Activated CD4-positive, alpha-beta T cell treated with anti-CD3 and anti-CD28 coated beads, Interleukin-2, amount 50 U/mL, for 1 hour (primary cell): ENCODE measurements around the gene KCNJ1.

ENCODE experiments used
- DNase-seq: peaks from one replicate; pipeline ENCODE4 v3.0.0-alpha.2; 2020

Gene KCNJ1

DNA sequence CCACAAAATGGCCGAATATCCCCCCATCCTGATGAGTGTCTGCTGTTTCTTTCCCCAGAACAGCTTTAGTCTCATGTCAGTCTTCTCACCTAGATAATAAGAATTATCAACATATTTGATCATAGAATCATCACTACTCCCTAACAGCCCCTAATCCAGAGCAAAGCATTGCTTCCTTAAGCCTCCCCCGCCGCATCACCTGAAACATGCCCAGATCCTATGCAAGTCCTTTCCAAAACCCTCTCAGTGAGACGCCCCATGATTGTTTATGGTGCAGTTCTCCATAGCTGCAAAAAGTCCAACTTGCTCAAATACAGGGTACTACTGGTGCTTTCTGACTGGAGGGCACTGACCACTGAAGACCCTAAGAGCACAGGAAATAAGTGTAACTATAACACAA lies 20.1 kb downstream of the KCNJ1 start:
- no peak for DNase-seq

GRCh38 chr11:128845334-128845780 lies 21.7 kb downstream of the KCNJ1 start:
- no peak for DNase-seq

DNA sequence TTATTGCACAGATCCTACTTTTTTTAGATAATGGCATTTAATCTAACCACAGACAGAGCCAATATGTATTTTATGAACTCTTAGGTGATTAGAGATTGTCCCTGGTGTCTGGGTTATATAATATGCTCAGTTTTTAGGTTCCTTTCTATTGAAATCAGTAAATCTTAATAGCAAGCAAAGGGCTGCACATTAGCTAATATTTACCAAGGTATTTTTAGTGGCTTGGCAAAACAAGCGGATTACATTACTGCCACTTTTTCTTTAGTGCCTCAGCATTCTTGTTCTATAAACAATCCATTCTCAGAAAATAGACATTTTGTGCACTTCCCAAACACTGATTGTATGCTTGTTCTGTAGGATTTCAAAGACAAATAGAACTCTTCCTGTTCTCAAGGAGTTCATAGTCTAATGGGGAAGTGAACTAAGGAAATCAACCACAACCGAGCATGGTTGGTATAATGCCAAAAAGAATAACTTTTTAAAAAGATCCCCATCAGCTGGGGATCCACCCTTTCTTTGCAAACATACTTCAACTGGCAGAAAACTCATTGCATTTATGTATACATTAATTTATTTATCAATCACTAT lies 23.8 kb downstream of the KCNJ1 start:
- no peak for DNase-seq

GRCh38 chr11:128841461-128842072 lies 25.5 kb downstream of the KCNJ1 start:
- no peak for DNase-seq

- DNase-seq, result no peak
These were observed 26.3 kb downstream of the KCNJ1 start for GRCh38 chr11:128840783-128841182.

DNA sequence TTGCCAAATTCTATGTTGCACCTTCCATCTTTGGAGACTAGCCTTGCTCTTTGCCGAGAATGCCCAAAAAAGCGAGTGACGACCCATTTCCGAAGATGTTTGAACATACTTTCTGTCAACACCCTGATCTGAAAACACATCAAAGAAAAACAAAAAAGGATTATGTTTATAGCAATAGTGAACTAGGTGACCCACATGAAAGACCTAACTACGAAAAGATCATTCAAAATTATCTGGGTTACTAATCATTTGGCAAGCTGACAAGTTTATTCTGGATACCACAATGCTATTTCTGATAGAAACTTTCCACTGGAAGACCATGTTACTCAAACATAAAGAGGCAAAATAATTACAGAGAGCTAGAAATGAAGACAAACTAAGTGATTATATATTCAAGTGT lies 27.0 kb downstream of the KCNJ1 start:
- peak; percentile 29 for DNase-seq

GRCh38 chr11:128839081-128839480 lies 28.0 kb downstream of the KCNJ1 start:
- DNase-seq, result no peak

DNA sequence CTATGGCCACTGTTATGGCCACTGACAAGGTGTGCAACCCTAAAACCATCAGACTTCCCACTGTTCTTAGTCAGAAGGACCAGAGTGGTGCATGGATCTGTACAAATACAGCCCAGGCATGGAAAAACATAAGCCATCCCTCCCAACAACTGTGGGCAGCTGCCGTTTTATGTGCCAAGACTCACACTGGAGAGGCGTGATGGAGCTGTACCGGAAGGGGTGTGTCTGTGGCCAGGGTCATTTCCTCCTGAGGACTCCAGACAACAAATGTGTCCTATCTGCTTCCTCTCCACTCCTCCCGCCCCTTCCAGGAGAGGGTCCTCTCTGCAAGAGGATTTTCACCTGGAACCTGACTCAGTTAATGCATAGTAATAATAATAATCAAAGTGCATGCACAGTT lies 29.5 kb downstream of the KCNJ1 start:
- DNase-seq, result no peak

GRCh38 chr11:128835741-128836430 lies 31.2 kb downstream of the KCNJ1 start:
- no peak for DNase-seq

GRCh38 chr11:128834157-128834556 lies 32.9 kb downstream of the KCNJ1 start:
- DNase-seq, result no peak

DNA sequence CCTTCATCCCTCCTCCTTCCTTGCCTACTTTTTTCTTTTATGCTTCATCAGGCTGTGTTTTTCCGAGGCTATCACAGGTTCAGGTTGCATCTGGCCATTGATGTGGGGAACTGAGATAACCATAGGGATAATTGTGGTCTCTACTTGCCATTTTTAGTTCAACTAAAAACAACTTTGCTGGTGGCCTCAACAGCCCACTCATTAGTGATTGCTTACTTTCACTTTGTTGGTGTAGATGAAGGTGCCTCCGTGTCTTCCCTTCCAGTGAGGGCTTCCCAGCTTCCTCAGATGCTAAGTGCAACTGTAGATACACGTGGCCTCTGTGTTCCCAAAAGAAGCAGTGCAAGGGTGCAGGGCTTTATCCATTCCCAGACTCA lies 35.0 kb downstream of the KCNJ1 start:
- DNase-seq, result no peak

DNA sequence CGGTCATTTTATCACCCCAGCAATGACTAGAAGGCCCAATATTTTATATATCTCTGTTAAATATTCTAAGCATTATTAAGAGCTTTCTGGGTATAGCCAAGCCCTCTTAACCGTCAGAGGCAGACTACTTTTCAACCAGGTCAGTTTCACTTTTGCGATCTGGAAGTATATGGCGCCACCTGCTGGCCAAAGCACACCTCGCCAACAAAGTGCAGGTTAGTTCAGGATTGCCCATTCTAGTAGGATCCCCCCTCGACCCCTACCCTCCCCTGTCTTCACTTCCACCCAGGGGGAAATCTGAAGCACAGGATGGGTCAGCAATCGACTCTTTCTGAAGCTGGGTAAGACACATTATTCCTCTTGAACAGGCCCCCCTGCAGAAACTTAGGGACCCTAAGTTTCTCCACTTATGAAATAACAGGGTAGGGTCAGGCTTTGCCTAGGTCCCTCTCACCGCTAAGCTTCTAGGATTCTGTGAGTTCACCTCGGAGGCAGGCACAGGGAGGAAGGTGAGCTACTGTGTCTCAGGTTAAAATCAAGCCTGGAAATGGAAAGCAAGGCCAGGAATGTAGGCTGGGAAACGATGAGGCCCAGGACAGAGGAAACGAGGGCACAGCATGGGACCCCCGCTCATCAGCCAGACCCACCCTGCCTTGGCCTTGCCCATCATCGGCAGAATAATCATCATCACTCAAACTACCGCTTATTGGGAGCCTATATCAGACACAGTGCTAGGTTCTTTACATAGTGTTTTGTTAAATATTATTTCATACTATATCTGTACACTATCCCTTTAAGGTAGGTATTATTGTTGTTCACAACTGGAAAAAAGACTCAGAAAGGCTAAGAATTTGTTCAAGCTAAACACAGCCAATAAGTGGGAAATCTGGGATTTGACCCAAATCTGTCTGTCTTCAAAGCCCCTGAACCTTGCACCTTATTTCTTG lies 35.6 kb downstream of the KCNJ1 start:
- DNase-seq, result peak; percentile 89

- no peak for DNase-seq
These were observed 36.6 kb downstream of the KCNJ1 start for GRCh38 chr11:128830290-128831173.

DNA sequence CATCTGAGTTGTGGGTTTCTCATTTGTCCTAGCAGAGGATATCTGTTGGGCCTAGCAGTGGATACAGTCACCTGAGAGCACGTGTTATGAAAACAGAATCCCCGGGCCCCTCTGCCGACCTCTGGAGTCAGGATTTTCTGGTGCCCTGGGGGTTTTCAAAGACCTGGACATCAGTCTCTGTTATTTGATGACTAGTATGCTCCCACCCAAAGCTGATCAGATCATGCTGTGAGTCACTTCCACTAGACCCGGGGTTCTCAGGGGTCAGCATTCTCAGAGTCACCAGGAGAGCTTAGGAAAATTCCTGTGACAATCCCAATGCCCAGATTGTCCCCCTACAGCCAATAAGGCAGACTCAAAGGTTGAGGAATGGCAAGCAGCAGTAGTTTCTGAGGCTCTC lies 38.7 kb downstream of the KCNJ1 start:
- no peak for DNase-seq

DNA sequence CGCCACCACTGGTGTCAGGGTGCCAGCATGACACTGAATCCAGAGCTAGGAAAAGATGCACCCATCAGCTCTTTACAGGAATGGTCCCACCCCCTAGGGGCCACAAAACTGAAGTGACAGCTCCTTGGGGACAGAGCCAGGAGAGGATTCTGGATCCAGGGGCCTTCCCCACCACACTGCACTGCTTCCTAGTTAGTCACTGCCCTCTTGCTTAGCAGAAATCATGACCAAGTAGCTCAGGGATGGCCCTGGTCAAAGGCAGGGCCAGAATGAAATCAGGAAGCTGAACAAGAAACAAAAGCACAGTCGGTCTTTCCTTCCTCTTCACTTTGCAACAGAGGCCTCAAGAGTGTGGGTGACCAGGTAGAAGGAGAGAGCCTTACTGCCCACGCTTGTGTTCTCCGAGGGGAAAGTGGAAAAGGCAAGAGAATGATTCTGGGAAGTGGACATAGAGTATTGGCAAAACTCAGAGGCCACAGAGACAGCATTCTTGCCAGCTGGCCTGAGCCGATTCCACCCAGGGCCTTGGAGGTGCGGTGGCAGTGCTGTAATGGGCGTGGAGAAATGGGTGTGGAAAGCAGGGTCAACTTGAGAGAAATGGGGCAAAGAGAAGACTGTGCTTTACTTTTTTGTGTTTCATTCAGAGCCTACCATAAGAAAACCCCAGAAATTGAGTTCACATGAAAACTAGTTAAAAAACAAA lies 39.8 kb downstream of the KCNJ1 start:
- DNase-seq, result no peak

- DNase-seq, result no peak
These were observed 41.9 kb downstream of the KCNJ1 start for GRCh38 chr11:128825050-128825784.

DNA sequence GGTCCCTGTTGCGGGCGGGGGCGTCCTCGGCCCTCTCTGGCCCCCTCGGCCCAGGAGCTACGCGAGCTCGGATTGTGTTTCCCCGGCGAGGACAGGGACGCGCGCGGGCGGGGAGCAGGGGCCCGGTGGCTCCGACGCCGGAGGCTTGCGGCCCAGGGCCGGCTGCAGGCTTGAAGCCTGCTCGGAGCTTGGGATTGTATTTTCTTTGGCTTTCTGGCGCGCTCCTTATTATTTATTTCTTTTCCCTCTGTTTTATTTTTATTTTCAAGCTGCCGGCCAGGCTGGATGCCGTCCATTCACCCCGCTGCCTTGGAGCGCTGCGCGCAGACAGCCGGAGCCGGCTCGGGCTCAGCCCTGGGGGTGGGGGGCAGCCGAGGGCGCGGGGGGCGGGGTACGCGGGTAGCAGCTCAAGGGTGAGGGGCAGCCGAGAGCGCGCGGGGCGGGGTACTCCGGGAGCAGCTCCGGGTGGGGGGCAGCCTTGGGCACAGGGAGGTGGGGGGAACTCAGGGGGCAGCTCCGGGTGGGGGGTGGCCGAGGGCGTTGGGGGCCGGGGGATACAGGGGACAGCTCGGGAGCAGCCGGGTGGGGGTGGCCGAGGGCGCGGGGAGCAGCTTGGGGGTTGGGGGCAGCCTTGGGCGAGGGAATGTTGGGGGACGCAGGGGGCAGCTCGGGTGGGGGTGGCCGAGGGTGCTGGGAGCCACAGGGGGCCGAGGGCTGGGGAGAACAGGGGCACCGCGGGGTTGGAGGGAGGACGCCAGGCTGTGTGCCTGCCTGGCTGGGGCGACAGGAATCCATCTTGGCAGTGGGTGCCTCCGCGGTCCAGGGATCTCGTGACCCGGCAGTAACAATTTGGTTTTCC lies 42.7 kb downstream of the KCNJ1 start:
- no peak for DNase-seq

DNA sequence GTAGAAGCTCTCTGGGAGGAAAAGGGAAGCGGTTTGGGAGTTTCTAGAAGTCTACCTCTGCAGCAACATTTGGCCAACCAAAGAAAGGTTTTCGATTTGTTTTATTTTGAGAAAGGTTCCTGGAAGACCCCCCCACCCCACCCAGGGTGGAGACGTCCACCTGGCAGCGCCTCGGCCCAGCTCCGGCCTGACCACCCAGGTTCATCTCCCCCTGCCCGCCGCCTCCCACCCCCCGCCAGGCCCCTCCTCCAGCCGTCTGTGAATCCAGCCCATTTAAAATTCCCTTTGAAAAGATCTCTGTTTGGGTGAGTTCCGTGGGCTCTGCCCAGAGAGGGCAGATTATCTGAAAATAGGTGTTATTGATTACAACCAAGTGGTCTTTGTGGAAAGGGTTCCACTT lies 43.3 kb downstream of the KCNJ1 start:
- DNase-seq, result no peak

DNA sequence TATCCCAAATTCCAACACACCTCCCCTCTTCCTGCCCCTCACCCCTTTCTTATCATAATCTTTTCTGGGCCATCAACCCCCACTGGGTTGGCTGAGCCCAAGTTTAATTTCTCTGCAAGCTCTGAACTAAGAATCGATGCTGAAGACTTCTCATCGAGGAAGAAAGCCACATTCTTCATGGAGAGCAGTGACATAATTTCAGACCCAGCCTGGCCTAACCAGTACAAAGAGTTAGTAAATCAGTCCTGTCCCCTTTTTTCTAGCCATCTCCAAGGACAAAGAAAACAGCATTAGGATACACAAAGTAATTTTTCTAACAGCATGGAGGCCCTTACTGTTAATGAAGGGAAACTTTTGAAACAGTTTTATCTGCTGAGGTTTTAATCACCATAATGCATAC lies 45.0 kb downstream of the KCNJ1 start:
- DNase-seq, result no peak

DNA sequence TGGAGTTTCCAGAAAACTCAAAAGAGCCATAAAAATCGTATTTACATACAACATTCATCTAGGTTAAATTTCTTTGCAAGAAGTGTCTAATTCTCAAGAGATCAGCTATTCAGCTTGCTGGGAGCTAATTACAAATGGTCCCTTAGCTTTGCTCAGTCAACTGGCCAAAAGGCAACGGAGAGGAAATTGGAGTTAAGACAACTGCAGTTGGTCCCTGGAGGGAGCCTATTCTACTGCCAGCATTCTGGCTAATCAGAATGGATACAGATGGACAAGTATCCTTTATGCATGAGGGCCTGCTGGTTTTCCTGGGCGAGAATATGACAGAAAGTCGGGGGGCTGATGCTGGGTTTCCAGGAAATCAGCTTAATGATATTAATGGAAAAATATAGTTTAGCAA lies 45.5 kb downstream of the KCNJ1 start:
- DNase-seq, result no peak
